Measurements from ENCODE around the gene FAF2.
"Not testable (repeated sequence)": the region's sequence is repeated elsewhere in the genome, so short reads cannot be mapped to it uniquely, and the experiment has no call there.

FAF2 gene

GRCh38 chr5:176447978-176448608 is at the start of gene FAF2:
Gene FAF2 (plus strand): TSS chr5:176448385. CDS start chr5:176448408, 23 bp downstream.
- peaks cover 20% of the 10 kb centered on the region for H3K27me3 Mint-ChIP-seq
- peaks cover 13% of the 10 kb centered on the region for H3K36me3 Mint-ChIP-seq
- peaks cover 36% of the 10 kb centered on the region for H3K4me1 Mint-ChIP-seq
- H3K9me3 Mint-ChIP-seq: no peaks in the 10 kb centered on the region
- CTCF ChIA-PET: interaction anchor here (0.6 to 3.3 kb wide), 18 partner anchors 9 to 90 kb away, joined by 3 to 12 read pairs (median 4); partner anchors contain the start of genes CLTB and RNF44
- DNase-seq: peak; percentile 96
- peak within 1 kb of the TSS; percentile 96 for H3K27ac Mint-ChIP-seq
- H3K4me3 Mint-ChIP-seq: peak within 1 kb of the TSS; percentile 99

GRCh38 chr5:176400382-176401156 is 47.6 kb upstream of the FAF2 start:
- Mint-ChIP-seq H3K4me3 (no peak overlapping the region), H3K36me3 (peaks cover 12% of the 10 kb centered on the region), H3K27me3 (no peaks in the 10 kb centered on the region), H3K27ac (no peak overlapping the region), H3K4me1 (peaks cover 2% of the 10 kb centered on the region), H3K9me3 (no peaks in the 10 kb centered on the region)
- CTCF ChIA-PET: no interaction called here
- no peak for DNase-seq

- peaks cover 2% of the 10 kb centered on the region for H3K4me1 Mint-ChIP-seq
- H3K9me3 Mint-ChIP-seq: no peaks in the 10 kb centered on the region
- H3K4me3 Mint-ChIP-seq: no peak overlapping the region
- DNase-seq: no peak
- CTCF ChIA-PET: interaction anchor here (0.7 kb wide), 1 partner anchor 187 kb away, joined by 3 read pairs; no protein-coding TSS in a partner anchor
- no peak overlapping the region for H3K27ac Mint-ChIP-seq
- H3K27me3 Mint-ChIP-seq: no peaks in the 10 kb centered on the region
- H3K36me3 Mint-ChIP-seq: peaks cover 12% of the 10 kb centered on the region
Observed at GRCh38 chr5:176401281-176402205, 46.6 kb upstream of the FAF2 start.

- Mint-ChIP-seq H3K36me3 (peaks cover 12% of the 10 kb centered on the region), H3K4me3 (no peak overlapping the region), H3K27ac (peak overlapping the region; percentile 42), H3K27me3 (no peaks in the 10 kb centered on the region), H3K4me1 (no peaks in the 10 kb centered on the region), H3K9me3 (no peaks in the 10 kb centered on the region)
- CTCF ChIA-PET: interaction anchor here (0.8 to 1.5 kb wide), 3 partner anchors 10 to 255 kb away, joined by 3 to 5 read pairs (median 3); no protein-coding TSS in a partner anchor
- no peak for DNase-seq
Observed at GRCh38 chr5:176405656-176406435, 42.3 kb upstream of the FAF2 start.

- CTCF ChIA-PET: interaction anchor here (1.0 to 1.6 kb wide), 3 partner anchors 10 to 254 kb away, joined by 3 to 8 read pairs (median 5); partner anchors contain the start of gene CLTB
- Mint-ChIP-seq H3K36me3 (peaks cover 12% of the 10 kb centered on the region), H3K27me3 (no peaks in the 10 kb centered on the region), H3K9me3 (no peaks in the 10 kb centered on the region), H3K4me3 (no peak overlapping the region), H3K27ac (no peak overlapping the region), H3K4me1 (no peaks in the 10 kb centered on the region)
- no peak for DNase-seq
Observed at GRCh38 chr5:176406436-176407052, 41.6 kb upstream of the FAF2 start.

- H3K4me1 Mint-ChIP-seq: peaks cover 3% of the 10 kb centered on the region
- CTCF ChIA-PET: interaction anchor here (1.6 kb wide), 1 partner anchor 9 kb away, joined by 8 read pairs; the partner anchor contains the start of gene CLTB
- no peak overlapping the region for H3K4me3 Mint-ChIP-seq
- H3K9me3 Mint-ChIP-seq: no peaks in the 10 kb centered on the region
- DNase-seq: no peak
- H3K27me3 Mint-ChIP-seq: no peaks in the 10 kb centered on the region
- no peak overlapping the region for H3K27ac Mint-ChIP-seq
- H3K36me3 Mint-ChIP-seq: peaks cover 9% of the 10 kb centered on the region
Observed at GRCh38 chr5:176407456-176408251, 40.5 kb upstream of the FAF2 start.

- CTCF ChIA-PET, DNase-seq, H3K36me3 Mint-ChIP-seq, H3K27ac Mint-ChIP-seq, H3K4me3 Mint-ChIP-seq, H3K27me3 Mint-ChIP-seq, H3K4me1 Mint-ChIP-seq, H3K9me3 Mint-ChIP-seq: not testable (repeated sequence)
Observed at GRCh38 chr5:176408252-176408573, 40.0 kb upstream of the FAF2 start.

- Mint-ChIP-seq H3K36me3 (peaks cover 8% of the 10 kb centered on the region), H3K4me1 (peaks cover 10% of the 10 kb centered on the region), H3K4me3 (no peak overlapping the region), H3K27me3 (no peaks in the 10 kb centered on the region), H3K9me3 (no peaks in the 10 kb centered on the region), H3K27ac (no peak overlapping the region)
- CTCF ChIA-PET: no interaction called here
- DNase-seq: no peak
Observed at GRCh38 chr5:176408590-176408989, 39.6 kb upstream of the FAF2 start.

GRCh38 chr5:176409765-176410164 is 38.4 kb upstream of the FAF2 start:
- no peak for DNase-seq
- CTCF ChIA-PET: no interaction called here
- H3K36me3 Mint-ChIP-seq: peaks cover 7% of the 10 kb centered on the region
- H3K27me3 Mint-ChIP-seq: no peaks in the 10 kb centered on the region
- no peak overlapping the region for H3K27ac Mint-ChIP-seq
- peaks cover 21% of the 10 kb centered on the region for H3K4me1 Mint-ChIP-seq
- H3K9me3 Mint-ChIP-seq: no peaks in the 10 kb centered on the region
- H3K4me3 Mint-ChIP-seq: no peak overlapping the region

- CTCF ChIA-PET: no interaction called here
- Mint-ChIP-seq H3K4me3 (no peak overlapping the region), H3K4me1 (peaks cover 30% of the 10 kb centered on the region), H3K36me3 (peaks cover 6% of the 10 kb centered on the region), H3K27ac (no peak overlapping the region), H3K9me3 (no peaks in the 10 kb centered on the region), H3K27me3 (no peaks in the 10 kb centered on the region)
- DNase-seq: no peak
Observed at GRCh38 chr5:176410486-176411180, 37.6 kb upstream of the FAF2 start.

- no peak for DNase-seq
- Mint-ChIP-seq H3K4me3 (no peak overlapping the region), H3K4me1 (peaks cover 38% of the 10 kb centered on the region), H3K36me3 (peaks cover 6% of the 10 kb centered on the region), H3K27ac (no peak overlapping the region), H3K9me3 (no peaks in the 10 kb centered on the region), H3K27me3 (peaks cover 3% of the 10 kb centered on the region)
- CTCF ChIA-PET: interaction anchor here (0.6 kb wide), 1 partner anchor 50 kb away, joined by 3 read pairs; no protein-coding TSS in a partner anchor
Observed at GRCh38 chr5:176412517-176413254, 35.5 kb upstream of the FAF2 start.

- Mint-ChIP-seq H3K27ac (no peak overlapping the region), H3K27me3 (peaks cover 6% of the 10 kb centered on the region), H3K4me1 (peaks cover 38% of the 10 kb centered on the region), H3K4me3 (no peak overlapping the region), H3K36me3 (peaks cover 6% of the 10 kb centered on the region), H3K9me3 (no peaks in the 10 kb centered on the region)
- no peak for DNase-seq
- CTCF ChIA-PET: interaction anchor here (0.6 kb wide), 1 partner anchor 51 kb away, joined by 3 read pairs; no protein-coding TSS in a partner anchor
Observed at GRCh38 chr5:176413255-176413565, 35.0 kb upstream of the FAF2 start.

Measured in activated naive CD4-positive, alpha-beta T cell treated with anti-CD3 and anti-CD28 coated beads, Interleukin-2, amount 10 ng/mL, durations not matched to agents 7 days and 5 days (primary cell).